Adrenal gland (tissue), 5 donors: ENCODE results near the gene ANTXR2.

ENCODE experiments used
- CTCF ChIP-seq, 6 experiments: fragments of 450-650 bp in 4 of 6; fragments of 200-600 bp in 2 of 6; sonication (generic) in 1 of 6; IDR thresholded peaks; 1 replicate in 5 of 6; 2 replicates in 1 of 6; pipeline versions ENCODE4 v1.5.1 to v1.8.0; 2016 to 2021; ENCODE audit warnings: antibody characterized with exemption in 6 of 6, mild to moderate bottlenecking in 2 of 6, moderate library complexity in 1 of 6
- POLR2A ChIP-seq, 2 donors: fragments of 450-650 bp; IDR thresholded peaks; one replicate each; pipeline ENCODE4 v1.6.1; 2017; ENCODE audit warnings: antibody characterized with exemption in 2 of 2, mild to moderate bottlenecking in 2 of 2, moderate library complexity in 1 of 2
- donor health status: DM: no; HTN: no; CAD: no.

GRCh38 chr4:80004319-80004718, 68.7 kb downstream of the ANTXR2 start:
- no peak for TF ChIP-seq CTCF (IDR thresholded peaks at IDR 0.05)
- TF ChIP-seq POLR2A (IDR thresholded peaks at IDR 0.05), result no peak
